GM10266 (cell line): Measurements from ENCODE around the gene DYNLL1.

Experiments used
- DNase-seq: peaks from one replicate; pipeline ENCODE4 v3.0.0; 2012; ENCODE audit errors: extremely low spot score
- TF ChIP-seq, protein P1 (sequence below): IDR thresholded peaks from 2 replicates; pipeline ENCODE4 v1.5.1; 2012; ENCODE audit warnings: mild to moderate bottlenecking, low read depth; ENCODE audit not compliant: control insufficient read depth, insufficient read depth; ENCODE audit errors: missing control alignments

Gene DYNLL1

DNA sequence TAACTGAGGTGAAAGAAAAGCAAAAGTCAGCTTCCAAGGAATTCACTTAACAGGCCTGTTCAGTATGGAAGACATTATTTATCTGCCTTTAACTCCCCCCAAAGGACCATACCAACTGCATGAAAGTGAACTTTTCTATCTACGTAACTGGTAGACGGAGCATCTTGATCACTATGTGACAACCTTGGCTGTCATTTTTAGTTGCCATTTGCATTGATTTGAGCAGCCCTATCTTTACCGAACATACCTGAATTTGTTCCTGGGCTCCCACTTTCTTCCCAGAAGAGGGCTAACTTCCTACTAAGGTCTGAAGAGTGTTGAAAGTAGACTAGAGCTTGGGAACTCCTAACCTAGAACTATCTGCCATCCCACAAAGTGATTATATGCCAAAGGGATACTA is 35.8 kb upstream of the DYNLL1 start:
- TF ChIP-seq, protein P1, sequence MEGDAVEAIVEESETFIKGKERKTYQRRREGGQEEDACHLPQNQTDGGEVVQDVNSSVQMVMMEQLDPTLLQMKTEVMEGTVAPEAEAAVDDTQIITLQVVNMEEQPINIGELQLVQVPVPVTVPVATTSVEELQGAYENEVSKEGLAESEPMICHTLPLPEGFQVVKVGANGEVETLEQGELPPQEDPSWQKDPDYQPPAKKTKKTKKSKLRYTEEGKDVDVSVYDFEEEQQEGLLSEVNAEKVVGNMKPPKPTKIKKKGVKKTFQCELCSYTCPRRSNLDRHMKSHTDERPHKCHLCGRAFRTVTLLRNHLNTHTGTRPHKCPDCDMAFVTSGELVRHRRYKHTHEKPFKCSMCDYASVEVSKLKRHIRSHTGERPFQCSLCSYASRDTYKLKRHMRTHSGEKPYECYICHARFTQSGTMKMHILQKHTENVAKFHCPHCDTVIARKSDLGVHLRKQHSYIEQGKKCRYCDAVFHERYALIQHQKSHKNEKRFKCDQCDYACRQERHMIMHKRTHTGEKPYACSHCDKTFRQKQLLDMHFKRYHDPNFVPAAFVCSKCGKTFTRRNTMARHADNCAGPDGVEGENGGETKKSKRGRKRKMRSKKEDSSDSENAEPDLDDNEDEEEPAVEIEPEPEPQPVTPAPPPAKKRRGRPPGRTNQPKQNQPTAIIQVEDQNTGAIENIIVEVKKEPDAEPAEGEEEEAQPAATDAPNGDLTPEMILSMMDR = no peak

DNA sequence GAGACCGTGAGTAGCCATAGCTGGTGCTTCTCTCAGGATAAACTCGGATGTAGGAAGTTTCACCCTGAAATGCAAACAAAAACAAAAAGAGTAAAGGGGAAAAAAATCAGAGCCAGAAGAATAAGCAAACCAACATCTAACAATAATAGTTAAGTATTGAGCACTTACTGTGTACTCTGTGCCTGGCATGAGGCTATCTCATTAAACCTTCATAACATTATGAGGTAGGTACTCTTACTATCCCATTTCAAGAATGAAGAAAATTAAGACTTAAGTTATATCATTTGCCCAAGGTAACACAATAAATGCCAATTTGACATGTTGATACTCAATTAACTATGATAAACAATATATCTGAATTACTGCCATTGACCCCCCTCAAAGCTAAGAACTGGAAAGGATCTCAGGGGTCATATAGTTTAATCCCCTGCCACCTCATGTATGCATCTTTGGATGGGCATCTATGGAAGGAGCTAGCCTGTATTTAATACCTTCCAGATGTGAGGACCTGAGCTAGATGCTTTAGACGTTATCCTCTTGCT is 33.7 kb upstream of the DYNLL1 start:
- DNase-seq = no peak
- TF ChIP-seq, protein P1 = no peak

More for the DNA sequence above, 35.8 kb upstream of the DYNLL1 start:
- DNase-seq = no peak

DNA sequence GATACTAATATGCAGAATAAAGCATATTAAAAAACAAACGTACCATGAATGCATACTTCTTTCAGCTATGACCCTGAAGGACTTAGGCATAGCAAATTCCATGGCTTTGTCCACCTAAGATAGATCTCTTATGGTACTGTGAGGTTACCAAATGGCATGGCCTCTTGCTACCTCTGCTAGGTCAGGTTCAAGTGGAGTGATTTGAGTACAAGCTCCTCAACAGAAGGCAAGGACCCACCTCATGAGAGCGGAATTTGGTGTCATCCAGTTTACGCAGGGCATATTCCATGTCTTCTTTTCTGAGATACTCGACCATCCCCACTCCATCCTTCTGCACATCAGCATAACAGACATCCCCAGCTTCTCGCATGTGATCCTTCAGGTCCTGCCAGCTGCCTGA is 32.2 kb upstream of the DYNLL1 start:
- TF ChIP-seq, protein P1 = no peak
- no peak for DNase-seq

DNA sequence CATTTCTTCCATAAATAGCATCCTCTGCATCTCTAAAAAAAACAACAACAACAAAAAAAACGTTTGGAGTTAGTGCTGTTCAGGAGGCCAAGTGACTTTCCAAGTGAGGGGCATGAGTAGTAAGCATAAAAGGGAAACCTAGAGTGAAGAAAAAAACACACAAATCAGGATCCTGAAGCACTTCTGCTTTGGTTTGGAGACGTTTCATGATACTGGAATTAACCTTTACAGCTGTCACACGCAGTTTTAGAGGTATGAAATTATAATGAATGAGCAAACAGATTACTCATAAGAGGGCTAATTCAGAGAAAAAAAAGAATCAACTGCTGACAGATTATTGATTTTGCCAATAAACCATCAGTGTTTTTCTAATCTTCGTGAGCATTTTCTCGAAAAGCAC is 30.2 kb upstream of the DYNLL1 start:
- TF ChIP-seq, protein P1 = no peak
- DNase-seq = no peak

DNA sequence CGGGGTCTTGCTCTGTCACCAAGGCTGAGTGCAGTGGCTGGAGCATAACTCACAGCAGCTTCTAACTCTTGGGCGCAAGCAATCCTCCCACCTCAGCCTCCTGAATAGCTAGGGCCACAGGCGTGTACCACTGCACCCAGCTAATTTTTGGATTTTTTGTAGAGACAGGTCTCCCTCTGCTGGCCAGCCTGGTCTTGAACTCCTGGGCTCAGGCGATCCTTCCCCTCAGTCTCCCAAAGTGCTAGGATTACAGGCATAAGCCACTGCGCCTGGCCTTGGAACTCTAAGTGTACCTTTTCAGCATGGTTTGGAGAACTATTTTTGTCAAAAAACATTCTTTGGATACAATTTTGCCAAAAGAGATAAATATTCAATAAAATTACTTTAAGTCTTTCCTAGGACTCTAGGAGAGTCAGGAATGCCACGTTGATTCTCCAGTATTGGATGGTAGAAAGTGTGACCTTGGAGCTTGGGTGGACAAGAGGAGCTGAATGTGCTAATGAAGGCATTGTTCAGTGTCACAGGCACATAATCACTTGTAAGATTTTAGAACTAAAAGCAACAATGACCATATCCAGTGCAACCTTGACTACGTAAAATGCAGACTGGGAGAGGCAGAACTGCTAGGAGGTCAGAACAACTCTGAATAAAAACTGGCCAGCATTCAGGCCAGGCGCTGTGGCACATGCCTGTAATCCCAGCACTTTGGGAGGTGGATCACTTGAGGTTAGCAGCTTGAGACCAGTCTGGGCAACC is 29.2 kb upstream of the DYNLL1 start:
- no peak for DNase-seq
- TF ChIP-seq, protein P1 = peak; percentile 65

DNA sequence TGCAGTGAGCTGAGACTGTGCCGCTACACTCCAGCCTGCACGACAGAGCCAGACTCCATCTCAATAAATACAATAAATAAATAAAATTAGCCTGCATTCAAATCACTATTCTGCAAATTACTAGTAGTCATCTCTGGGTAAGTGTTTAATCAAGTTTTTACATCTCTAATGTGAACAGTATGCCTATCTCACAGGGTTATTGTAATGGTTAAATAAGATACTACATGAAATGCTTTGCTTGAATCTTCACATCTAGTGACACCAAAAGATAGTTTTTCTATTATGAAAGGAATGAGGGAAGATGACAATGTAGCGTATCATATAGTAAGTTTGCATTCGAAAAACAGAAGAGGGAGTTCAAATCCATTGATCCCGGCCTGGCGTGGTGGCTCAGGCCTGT is 28.5 kb upstream of the DYNLL1 start:
- TF ChIP-seq, protein P1 = no peak
- no peak for DNase-seq

DNA sequence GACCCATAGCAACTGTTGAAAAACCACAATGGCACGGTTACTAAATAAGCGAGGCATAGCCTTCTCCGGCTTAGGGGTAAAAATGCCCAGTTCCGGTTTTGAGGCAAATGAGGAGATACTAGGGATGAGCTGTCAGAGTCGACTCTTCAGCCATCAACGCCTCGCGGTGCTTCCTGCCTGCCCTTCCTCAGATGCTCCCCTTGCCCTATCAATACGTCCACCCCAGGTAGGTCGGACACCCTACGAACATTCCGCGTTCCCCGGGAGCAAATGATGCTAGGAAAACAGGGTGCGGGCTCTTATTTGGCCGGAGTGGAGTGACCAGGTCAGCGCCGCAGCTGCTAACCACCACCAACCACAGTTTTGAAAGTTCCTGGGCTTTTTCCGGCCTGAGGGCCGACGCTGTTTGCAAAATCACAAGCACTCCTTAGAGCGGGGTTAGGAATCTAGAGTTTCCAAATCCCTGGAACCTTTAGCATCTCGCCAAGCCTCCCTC is 27.5 kb upstream of the DYNLL1 start:
- DNase-seq = peak; percentile 33

More for the DNA sequence above, 27.5 kb upstream of the DYNLL1 start:
- TF ChIP-seq, protein P1 = no peak
